HG02981 (cell line): Measurements from ENCODE around the gene SAPCD1.

Experiments used
- ATAC-seq: cut with Tn5 transposase; IDR thresholded peaks from one replicate; pipeline ENCODE4 v1.9.1; 2021; ENCODE audit warnings: mild to moderate bottlenecking, moderate library complexity; ENCODE audit not compliant: unreplicated experiment

The SAPCD1 gene

GRCh38 chr6:31749301-31750036 lies 13.0 kb upstream of the SAPCD1 start:
- ATAC-seq, result no peak

- ATAC-seq, result no peak
Observed at GRCh38 chr6:31750411-31751022, 11.9 kb upstream of the SAPCD1 start.

GRCh38 chr6:31752739-31753319 lies 9.6 kb upstream of the SAPCD1 start:
- no peak for ATAC-seq

- ATAC-seq, result no peak
Observed at GRCh38 chr6:31758281-31758680, 4.2 kb upstream of the SAPCD1 start.

GRCh38 chr6:31760790-31761189 lies 1.7 kb upstream of the SAPCD1 start:
- no peak for ATAC-seq

GRCh38 chr6:31761343-31761742 lies 1.1 kb upstream of the SAPCD1 start:
- no peak for ATAC-seq

- ATAC-seq, result no peak
Observed at GRCh38 chr6:31762878-31763618, 592 bp downstream of the SAPCD1 start.

- ATAC-seq, result no peak
Observed at GRCh38 chr6:31763619-31763940, 1.1 kb downstream of the SAPCD1 start.

GRCh38 chr6:31764198-31764597 lies 1.7 kb downstream of the SAPCD1 start:
- ATAC-seq, result no peak

GRCh38 chr6:31765559-31765909 lies 3.1 kb downstream of the SAPCD1 start:
- ATAC-seq, result no peak

- no peak for ATAC-seq
Observed at GRCh38 chr6:31765910-31766794, 3.7 kb downstream of the SAPCD1 start.

- no peak for ATAC-seq
Observed at GRCh38 chr6:31767096-31767645, 4.7 kb downstream of the SAPCD1 start.

- ATAC-seq, result no peak
Observed at GRCh38 chr6:31768363-31769257, 6.2 kb downstream of the SAPCD1 start.

- no peak for ATAC-seq
Observed at GRCh38 chr6:31769684-31770371, 7.4 kb downstream of the SAPCD1 start.

GRCh38 chr6:31770860-31771259 lies 8.4 kb downstream of the SAPCD1 start:
- ATAC-seq, result no peak

- ATAC-seq, result no peak
Observed at GRCh38 chr6:31771992-31772358, 9.5 kb downstream of the SAPCD1 start.

GRCh38 chr6:31775184-31775583 lies 12.7 kb downstream of the SAPCD1 start:
- ATAC-seq, result no peak

GRCh38 chr6:31775633-31776484 lies 13.4 kb downstream of the SAPCD1 start:
- ATAC-seq, result no peak
